Measurements from ENCODE around the gene KCNJ15. TPM values are rescaled to one million over a fixed set of nuclear protein-coding genes. Genes with fewer than 3 reads are reported as not detected.

Gene KCNJ15
- polyA plus RNA-seq, 2 of the 4 experiments (the other 2 are of a cell fraction): 0.19 to 0.30 TPM

DNA sequence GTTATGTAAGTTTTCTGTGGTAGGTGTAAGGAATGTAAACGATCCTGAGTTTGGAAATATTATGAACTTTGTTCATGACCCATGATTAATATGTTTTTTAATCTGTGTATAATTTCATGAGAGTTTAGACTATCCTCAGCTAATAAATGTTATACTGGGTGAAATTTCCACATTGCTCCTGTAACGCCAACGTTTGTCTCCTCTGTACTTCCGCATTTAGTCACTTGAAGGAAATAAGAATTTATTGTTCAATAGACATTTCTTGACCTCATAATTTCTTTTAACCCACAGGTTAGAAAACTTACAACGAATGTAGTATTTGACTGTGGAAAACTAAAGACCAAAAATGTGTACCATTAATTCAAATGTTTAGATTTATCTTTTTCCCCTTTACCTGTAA is 876 bp downstream of the KCNJ15 start:
- H3K27ac ChIP-seq: no peak overlapping the region; a peak in 2 of 6 replicates
- H3K9me3 ChIP-seq: no peaks in the 10 kb centered on the region
- TF ChIP-seq JUN (IDR thresholded peaks at IDR 0.05) (no peak), FOXS1 (CRISPR knock-in tag; IDR thresholded peaks at IDR 0.05) (no peak), ZC3H11A (IDR thresholded peaks at IDR 0.05) (no peak), ZNF302 (CRISPR knock-in tag; IDR thresholded peaks at IDR 0.05) (no peak)
- H3K4me3 ChIP-seq: no peak overlapping the region
- 86% methylated on average over 5 of the region's 5 CpGs for WGBS (ENCODE audit: missing lambda C conversion rate)
- no peak for ATAC-seq
- peaks cover 45% of the 10 kb centered on the region for H3K4me1 ChIP-seq
- CTCF ChIA-PET: interaction anchor here (0.6 kb wide), 1 partner anchor 125 kb away, joined by 4 read pairs; no protein-coding TSS in a partner anchor
- POLR2A ChIA-PET: no interaction called here
- no peak for DNase-seq (ENCODE audit: low read depth in 1 of 2, low spot score in 1 of 2)
- FAIRE-seq: no peak
- no peak overlapping the region for H3K4me2 ChIP-seq

DNA sequence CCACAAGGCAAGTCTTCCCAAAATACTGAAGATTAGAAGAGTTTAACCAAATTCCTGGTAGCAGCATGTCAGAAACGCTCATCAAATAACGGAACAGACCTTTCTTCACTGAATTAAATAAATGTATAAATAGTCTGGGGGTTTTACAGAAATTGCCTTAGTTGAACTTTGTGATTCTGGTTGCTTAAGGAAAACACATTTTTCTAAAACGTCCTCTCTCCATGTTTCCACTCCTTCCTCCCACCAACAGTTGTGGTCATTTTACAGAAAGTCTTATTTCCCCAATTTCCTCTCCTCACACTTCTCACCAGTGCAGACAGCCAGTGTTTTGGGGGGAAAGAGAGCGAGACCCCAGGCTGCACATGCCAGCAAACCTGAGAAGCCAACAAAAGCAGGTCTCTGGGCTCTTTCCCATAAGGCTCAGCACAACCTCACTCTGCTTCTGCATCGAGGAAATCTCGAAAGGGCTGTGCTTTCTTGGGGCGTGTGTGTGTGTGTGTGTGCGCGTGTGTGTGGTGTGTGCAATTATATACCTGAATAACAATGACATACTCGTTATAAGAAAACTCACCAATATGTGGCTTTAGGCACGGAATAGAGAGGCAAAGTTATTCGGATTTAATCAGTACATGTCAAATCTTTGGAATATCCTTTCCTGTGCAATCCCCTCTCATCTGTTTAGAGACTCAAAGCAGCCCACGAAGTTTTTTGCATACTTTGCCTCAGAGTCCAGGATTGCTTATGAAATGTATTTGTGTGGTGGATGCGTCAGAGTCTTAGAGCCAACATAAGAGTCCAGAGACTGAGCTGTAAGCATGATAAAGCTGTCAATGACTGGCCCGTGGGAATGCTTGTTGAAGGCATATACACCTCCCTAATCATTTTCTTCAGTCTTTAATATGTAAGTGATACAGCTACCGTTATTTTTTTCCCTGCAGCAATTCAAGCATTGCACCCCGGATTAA is 2.0 kb downstream of the KCNJ15 start:
- WGBS (ENCODE audit: missing lambda C conversion rate): 28% methylated on average over 17 of the region's 17 CpGs
- CTCF ChIA-PET: interaction anchor here (0.6 to 3.4 kb wide), 4 partner anchors 18 to 131 kb away, joined by 3 to 9 read pairs (median 4); no protein-coding TSS in a partner anchor
- DNase-seq (ENCODE audit: low read depth in 1 of 2, low spot score in 1 of 2) (peak; percentile 17 to 87), ATAC-seq (peak; percentile 95 to 99), FAIRE-seq (no peak)
- Histone ChIP-seq H3K4me2 (peak overlapping the region; percentile 68), H3K4me3 (no peak overlapping the region), H3K4me1 (peaks cover 45% of the 10 kb centered on the region), H3K9me3 (no peaks in the 10 kb centered on the region), H3K27ac (peak overlapping the region; percentile 80 to 88)
- POLR2A ChIA-PET: interaction anchor here (1.0 to 1.4 kb wide), 3 partner anchors 19 to 119 kb away, joined by 3 to 6 read pairs (median 6); no protein-coding TSS in a partner anchor
- TF ChIP-seq MYC (IDR thresholded peaks at IDR 0.05; ENCODE audit: borderline replicate concordance, low read length): no peak
- TF ChIP-seq RAD21 (conservative IDR thresholded peaks at IDR 0.05 in 1 of 2, IDR thresholded peaks at IDR 0.05 in 1 of 2): peak in 1 of 2 experiments; percentile 17; a peak in 2 of 5 replicates
- TF ChIP-seq, protein P1, sequence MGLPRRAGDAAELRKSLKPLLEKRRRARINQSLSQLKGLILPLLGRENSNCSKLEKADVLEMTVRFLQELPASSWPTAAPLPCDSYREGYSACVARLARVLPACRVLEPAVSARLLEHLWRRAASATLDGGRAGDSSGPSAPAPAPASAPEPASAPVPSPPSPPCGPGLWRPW (IDR thresholded peaks at IDR 0.05): no peak
- peak; percentile 10 to 60; a peak in 3 of 5 replicates for TF ChIP-seq EP300 (IDR thresholded peaks at IDR 0.05)
- peak in 1 of 2 experiments; percentile 53; a peak in 2 of 4 replicates for TF ChIP-seq CEBPB (IDR thresholded peaks at IDR 0.05)
- no peak for TF ChIP-seq HOXB5 (CRISPR knock-in tag; IDR thresholded peaks at IDR 0.05)
- TF ChIP-seq NFE2L2 (conservative IDR thresholded peaks at IDR 0.05; ENCODE audit: low read length): no peak
- TF ChIP-seq, protein P2, sequence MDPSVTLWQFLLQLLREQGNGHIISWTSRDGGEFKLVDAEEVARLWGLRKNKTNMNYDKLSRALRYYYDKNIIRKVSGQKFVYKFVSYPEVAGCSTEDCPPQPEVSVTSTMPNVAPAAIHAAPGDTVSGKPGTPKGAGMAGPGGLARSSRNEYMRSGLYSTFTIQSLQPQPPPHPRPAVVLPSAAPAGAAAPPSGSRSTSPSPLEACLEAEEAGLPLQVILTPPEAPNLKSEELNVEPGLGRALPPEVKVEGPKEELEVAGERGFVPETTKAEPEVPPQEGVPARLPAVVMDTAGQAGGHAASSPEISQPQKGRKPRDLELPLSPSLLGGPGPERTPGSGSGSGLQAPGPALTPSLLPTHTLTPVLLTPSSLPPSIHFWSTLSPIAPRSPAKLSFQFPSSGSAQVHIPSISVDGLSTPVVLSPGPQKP (IDR thresholded peaks at IDR 0.05; ENCODE audit: low read depth, low read length): no peak
- TF ChIP-seq TP53 (CRISPR knock-in tag; IDR thresholded peaks at IDR 0.05): no peak
- no peak for TF ChIP-seq FOSB (CRISPR knock-in tag; IDR thresholded peaks at IDR 0.05)
- no peak for TF ChIP-seq MAZ (IDR thresholded peaks at IDR 0.05; ENCODE audit: borderline replicate concordance, low read depth, low read length)
- peak; percentile 17 for TF ChIP-seq MAFK (IDR thresholded peaks at IDR 0.05; ENCODE audit: partially characterized antibody)
- TF ChIP-seq ZC3H11A (IDR thresholded peaks at IDR 0.05): no peak
- TF ChIP-seq JUN (IDR thresholded peaks at IDR 0.05): no peak
- TF ChIP-seq RCOR1 (IDR thresholded peaks at IDR 0.05; ENCODE audit: low read depth, low read length): no peak
- no peak for TF ChIP-seq HOXB13 (CRISPR knock-in tag; IDR thresholded peaks at IDR 0.05; ENCODE audit: low read depth)
- TF ChIP-seq, protein P3, sequence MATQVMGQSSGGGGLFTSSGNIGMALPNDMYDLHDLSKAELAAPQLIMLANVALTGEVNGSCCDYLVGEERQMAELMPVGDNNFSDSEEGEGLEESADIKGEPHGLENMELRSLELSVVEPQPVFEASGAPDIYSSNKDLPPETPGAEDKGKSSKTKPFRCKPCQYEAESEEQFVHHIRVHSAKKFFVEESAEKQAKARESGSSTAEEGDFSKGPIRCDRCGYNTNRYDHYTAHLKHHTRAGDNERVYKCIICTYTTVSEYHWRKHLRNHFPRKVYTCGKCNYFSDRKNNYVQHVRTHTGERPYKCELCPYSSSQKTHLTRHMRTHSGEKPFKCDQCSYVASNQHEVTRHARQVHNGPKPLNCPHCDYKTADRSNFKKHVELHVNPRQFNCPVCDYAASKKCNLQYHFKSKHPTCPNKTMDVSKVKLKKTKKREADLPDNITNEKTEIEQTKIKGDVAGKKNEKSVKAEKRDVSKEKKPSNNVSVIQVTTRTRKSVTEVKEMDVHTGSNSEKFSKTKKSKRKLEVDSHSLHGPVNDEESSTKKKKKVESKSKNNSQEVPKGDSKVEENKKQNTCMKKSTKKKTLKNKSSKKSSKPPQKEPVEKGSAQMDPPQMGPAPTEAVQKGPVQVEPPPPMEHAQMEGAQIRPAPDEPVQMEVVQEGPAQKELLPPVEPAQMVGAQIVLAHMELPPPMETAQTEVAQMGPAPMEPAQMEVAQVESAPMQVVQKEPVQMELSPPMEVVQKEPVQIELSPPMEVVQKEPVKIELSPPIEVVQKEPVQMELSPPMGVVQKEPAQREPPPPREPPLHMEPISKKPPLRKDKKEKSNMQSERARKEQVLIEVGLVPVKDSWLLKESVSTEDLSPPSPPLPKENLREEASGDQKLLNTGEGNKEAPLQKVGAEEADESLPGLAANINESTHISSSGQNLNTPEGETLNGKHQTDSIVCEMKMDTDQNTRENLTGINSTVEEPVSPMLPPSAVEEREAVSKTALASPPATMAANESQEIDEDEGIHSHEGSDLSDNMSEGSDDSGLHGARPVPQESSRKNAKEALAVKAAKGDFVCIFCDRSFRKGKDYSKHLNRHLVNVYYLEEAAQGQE (IDR thresholded peaks at IDR 0.05): no peak
- no peak for TF ChIP-seq ZNF302 (CRISPR knock-in tag; IDR thresholded peaks at IDR 0.05)
- TF ChIP-seq SREBF2 (IDR thresholded peaks at IDR 0.05): no peak
- TF ChIP-seq HDAC2 (IDR thresholded peaks at IDR 0.05): no peak
- no peak for TF ChIP-seq ESRRA (IDR thresholded peaks at IDR 0.05; ENCODE audit: borderline replicate concordance, low read length)
- TF ChIP-seq NPAS2 (CRISPR knock-in tag; IDR thresholded peaks at IDR 0.05; ENCODE audit: borderline replicate concordance): no peak
- TF ChIP-seq, protein P4, sequence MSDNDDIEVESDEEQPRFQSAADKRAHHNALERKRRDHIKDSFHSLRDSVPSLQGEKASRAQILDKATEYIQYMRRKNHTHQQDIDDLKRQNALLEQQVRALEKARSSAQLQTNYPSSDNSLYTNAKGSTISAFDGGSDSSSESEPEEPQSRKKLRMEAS (IDR thresholded peaks at IDR 0.05): peak; percentile 26; the same call in 1 of the 2 replicates
- no peak for TF ChIP-seq CHD2 (IDR thresholded peaks at IDR 0.05; ENCODE audit: low read length, partially characterized antibody)
- no peak for TF ChIP-seq HOXA7 (CRISPR knock-in tag; IDR thresholded peaks at IDR 0.05)
- no peak for TF ChIP-seq POLR2A (IDR thresholded peaks at IDR 0.05; ENCODE audit: low read length)
- TF ChIP-seq ZSCAN20 (CRISPR knock-in tag; IDR thresholded peaks at IDR 0.05): no peak
- no peak for TF ChIP-seq KDM5A (IDR thresholded peaks at IDR 0.05)
- TF ChIP-seq GATA3 (IDR thresholded peaks at IDR 0.05; ENCODE audit: borderline replicate concordance): 0 out of 2 replicates have a peak, but pooled peaks have one; percentile 25
- TF ChIP-seq HEYL (CRISPR knock-in tag; IDR thresholded peaks at IDR 0.05): no peak
- TF ChIP-seq RFX5 (IDR thresholded peaks at IDR 0.05): no peak
- no peak for TF ChIP-seq ZFP36 (IDR thresholded peaks at IDR 0.05; ENCODE audit: borderline replicate concordance, partially characterized antibody)
